Brain microvascular endothelial cell (primary cell): Measurements from ENCODE around the gene HNF4A.

Source experiments
- DNase-seq: peaks from one replicate; pipeline ENCODE4 v3.0.0-alpha.2; 2020
- H3K27ac ChIP-seq: fragments of 250-450 bp; sonication (Bioruptor Pico); 2 replicates; pipeline ENCODE4 v1.5.1; 2020; ENCODE audit warnings: mild to moderate bottlenecking, moderate library complexity
- H3K27me3 ChIP-seq: fragments of 250-450 bp; sonication (Bioruptor Pico); replicated peaks from 2 replicates; pipeline ENCODE4 v1.5.1; 2020; ENCODE audit warnings: mild to moderate bottlenecking
- H3K36me3 ChIP-seq: fragments of 250-450 bp; sonication (Bioruptor Pico); replicated peaks from 2 replicates; pipeline ENCODE4 v1.5.1; 2020; ENCODE audit warnings: mild to moderate bottlenecking
- H3K4me3 ChIP-seq: 2 replicates; pipeline ENCODE4 v1.5.1; 2011; ENCODE audit warnings: low read depth, mild to moderate bottlenecking, control low read depth, low read length, moderate library complexity
- in situ Hi-C: cut with HindIII; loops from 2 replicates; pipeline ENCODE4 v1.10.0; 2017; ENCODE audit warnings: low sequenced_read_pairs, low pct_ligation_motif_present
- TF ChIP-seq, protein P1 (sequence below): IDR thresholded peaks from 2 replicates; pipeline ENCODE4 v1.5.1; 2011; ENCODE audit warnings: low read depth, mild to moderate bottlenecking, moderate library complexity, low read length, control low read depth, inconsistent platforms; ENCODE audit errors: missing control alignments

HNF4A gene

DNA sequence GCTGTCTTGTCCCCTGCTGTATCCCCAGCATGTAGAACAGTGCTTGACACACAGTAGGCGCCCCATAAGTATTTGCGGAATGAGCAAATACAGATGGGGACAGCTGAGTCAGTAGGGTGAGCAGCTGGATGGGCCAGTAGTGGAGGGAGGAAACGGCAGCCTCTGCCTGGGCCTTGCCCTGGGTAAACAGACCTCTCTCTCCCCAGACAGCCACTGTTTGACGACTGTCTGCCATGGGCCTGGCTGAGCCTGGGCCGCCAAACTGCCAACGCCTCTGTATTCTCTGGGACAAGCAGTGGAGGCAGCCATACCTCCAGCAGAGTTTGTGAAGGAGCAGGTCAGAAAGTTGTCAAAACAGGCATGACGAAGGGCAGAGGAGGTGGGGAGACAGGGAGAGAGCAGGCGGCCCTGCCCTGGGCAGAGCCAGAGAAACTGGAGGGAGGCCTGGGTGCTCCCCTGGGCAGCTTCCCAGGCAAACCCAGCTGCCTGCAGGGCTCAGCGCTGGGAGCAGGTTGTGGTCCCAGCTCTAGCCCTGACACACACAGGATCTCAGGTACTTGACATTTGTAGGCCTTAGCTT is 15.2 kb downstream of the HNF4A start:
- in situ Hi-C loops: no loop called here
- no peaks in the 10 kb centered on the region for H3K36me3 ChIP-seq
- H3K27me3 ChIP-seq: no peaks in the 10 kb centered on the region
- H3K27ac ChIP-seq: no peak overlapping the region
- H3K4me3 ChIP-seq: no peak overlapping the region
- peak; percentile 3 for DNase-seq
- TF ChIP-seq, protein P1, sequence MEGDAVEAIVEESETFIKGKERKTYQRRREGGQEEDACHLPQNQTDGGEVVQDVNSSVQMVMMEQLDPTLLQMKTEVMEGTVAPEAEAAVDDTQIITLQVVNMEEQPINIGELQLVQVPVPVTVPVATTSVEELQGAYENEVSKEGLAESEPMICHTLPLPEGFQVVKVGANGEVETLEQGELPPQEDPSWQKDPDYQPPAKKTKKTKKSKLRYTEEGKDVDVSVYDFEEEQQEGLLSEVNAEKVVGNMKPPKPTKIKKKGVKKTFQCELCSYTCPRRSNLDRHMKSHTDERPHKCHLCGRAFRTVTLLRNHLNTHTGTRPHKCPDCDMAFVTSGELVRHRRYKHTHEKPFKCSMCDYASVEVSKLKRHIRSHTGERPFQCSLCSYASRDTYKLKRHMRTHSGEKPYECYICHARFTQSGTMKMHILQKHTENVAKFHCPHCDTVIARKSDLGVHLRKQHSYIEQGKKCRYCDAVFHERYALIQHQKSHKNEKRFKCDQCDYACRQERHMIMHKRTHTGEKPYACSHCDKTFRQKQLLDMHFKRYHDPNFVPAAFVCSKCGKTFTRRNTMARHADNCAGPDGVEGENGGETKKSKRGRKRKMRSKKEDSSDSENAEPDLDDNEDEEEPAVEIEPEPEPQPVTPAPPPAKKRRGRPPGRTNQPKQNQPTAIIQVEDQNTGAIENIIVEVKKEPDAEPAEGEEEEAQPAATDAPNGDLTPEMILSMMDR: no peak

DNA sequence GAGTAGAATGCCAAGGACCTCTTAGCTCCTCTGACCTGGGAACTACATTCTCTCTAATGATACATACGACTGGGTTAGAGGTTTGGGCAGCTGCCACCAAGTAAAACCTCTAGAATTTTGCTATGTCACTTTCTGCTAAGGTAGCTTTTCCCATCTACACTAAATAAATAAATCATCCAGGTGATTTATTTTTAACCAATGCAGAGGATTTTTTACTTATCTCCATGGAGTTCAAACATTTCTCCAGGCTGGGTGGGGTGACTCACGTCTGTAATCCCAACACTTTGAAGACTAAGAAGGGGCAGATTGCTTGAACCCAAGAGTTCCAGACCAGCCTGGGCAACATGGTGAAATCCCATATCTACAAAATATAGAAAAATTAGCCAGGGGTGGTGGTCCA is 27.1 kb downstream of the HNF4A start:
- no peak for DNase-seq
- TF ChIP-seq, protein P1: no peak
- Histone ChIP-seq H3K4me3 (no peak overlapping the region), H3K36me3 (no peaks in the 10 kb centered on the region), H3K27me3 (no peaks in the 10 kb centered on the region), H3K27ac (no peak overlapping the region)
- in situ Hi-C loops: no loop called here

DNA sequence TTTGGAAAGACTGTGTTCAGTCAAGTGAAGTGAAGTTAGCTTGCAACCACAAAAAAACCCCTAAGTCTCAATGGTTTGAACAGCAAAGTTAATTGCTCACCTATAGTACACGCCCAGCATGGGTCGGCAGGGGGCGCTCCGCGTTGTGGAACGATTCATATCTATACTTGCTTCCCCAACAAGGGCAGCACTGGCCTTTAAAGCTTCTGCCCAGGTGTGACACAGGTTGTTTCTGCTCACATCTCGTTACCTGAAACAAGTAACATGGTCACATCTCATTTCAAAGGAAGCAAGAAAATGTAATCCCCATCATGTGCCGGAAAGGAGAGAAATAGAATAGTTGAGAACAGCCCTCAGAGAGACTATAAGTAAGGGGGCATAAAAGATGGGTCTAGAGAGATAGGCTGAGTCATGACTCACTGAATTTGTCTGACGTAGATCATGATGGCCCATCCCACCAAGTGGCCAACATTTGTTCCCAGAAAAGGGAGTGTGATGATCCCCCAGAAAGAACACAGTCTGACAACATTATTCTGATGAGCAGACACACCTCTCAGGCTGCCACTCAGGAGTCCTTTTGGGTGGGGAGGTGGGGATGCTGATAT is 29.0 kb downstream of the HNF4A start:
- H3K27me3 ChIP-seq: no peaks in the 10 kb centered on the region
- H3K27ac ChIP-seq: no peak overlapping the region
- no peak overlapping the region for H3K4me3 ChIP-seq
- in situ Hi-C loops: no loop called here
- TF ChIP-seq, protein P1: peak; percentile 98
- no peaks in the 10 kb centered on the region for H3K36me3 ChIP-seq
- DNase-seq: peak; percentile 56

DNA sequence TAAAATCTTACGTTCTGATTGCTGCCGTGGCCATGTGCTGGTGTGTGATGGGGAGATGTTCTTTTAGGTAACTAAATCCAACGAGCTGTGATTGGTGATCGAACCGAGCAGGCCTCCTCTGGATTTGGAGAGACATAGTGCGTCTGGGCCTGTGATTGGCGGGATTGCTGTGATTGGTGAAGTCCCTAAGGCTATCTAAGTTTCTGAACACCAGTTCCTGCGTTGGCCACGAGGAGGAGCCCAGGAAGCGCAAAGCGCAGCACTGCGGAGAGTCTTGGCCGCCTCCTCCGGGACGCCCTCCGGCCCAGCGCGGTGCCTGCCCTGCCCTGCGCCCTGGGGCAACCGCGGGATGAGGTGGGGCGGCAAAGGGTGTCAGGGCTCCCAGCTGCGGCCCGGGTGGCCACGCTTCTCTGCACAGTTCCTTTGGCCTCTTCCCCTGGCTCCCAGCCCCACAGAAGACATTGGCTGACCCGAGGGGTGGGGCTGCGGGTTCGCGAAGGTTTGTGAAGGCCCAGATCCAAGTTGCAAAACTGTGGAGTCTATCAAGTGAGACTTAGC is 33.0 kb downstream of the HNF4A start:
- Histone ChIP-seq H3K27me3 (no peaks in the 10 kb centered on the region), H3K36me3 (no peaks in the 10 kb centered on the region), H3K4me3 (no peak overlapping the region), H3K27ac (no peak overlapping the region)
- in situ Hi-C loops: no loop called here
- TF ChIP-seq, protein P1: peak; percentile 90
- peak; percentile 59 for DNase-seq

DNA sequence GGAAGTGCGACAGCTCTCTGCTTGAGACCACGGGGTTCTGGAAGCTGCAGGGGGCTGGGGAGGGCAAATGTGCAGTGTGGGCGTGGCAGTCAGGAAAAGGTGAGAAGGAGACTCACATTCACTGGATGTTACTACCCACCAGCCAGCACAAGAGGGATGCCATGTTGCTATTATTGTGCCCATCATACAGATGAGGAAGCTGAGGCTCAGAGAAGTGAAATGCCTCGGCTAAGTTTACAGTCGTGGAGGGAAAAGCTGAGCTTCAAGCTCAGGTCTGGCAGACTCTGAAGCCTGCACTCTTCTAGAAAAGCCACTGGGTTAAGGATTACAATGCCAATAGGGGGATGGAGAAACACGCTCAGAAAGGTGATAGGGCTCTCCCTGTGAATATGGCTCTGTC is 34.4 kb downstream of the HNF4A start:
- H3K27me3 ChIP-seq: no peaks in the 10 kb centered on the region
- H3K4me3 ChIP-seq: no peak overlapping the region
- no peak for DNase-seq
- no peak overlapping the region for H3K27ac ChIP-seq
- in situ Hi-C loops: no loop called here
- no peaks in the 10 kb centered on the region for H3K36me3 ChIP-seq
- TF ChIP-seq, protein P1: no peak
